GM21447 (cell line): ENCODE data around the gene RASGRF1.
A peak's percentile ranks its signal among the peaks of the same experiment; 100 is the strongest.

Experiments used
- ATAC-seq: cut with Tn5 transposase; IDR thresholded peaks from one replicate; pipeline ENCODE4 v1.9.1; 2021; ENCODE audit not compliant: unreplicated experiment

Gene RASGRF1

GRCh38 chr15:78989701-78990240 lies 100.8 kb downstream of the RASGRF1 start:
- no peak for ATAC-seq

GRCh38 chr15:78988361-78988911 lies 102.1 kb downstream of the RASGRF1 start:
- peak; percentile 71 for ATAC-seq

GRCh38 chr15:78987556-78988360 lies 102.8 kb downstream of the RASGRF1 start:
- ATAC-seq, result no peak

- no peak for ATAC-seq
Observed at GRCh38 chr15:78985859-78986475, 104.6 kb downstream of the RASGRF1 start.

- no peak for ATAC-seq
Observed at GRCh38 chr15:78984041-78984440, 106.5 kb downstream of the RASGRF1 start.

GRCh38 chr15:78983146-78983918 lies 107.2 kb downstream of the RASGRF1 start:
- no peak for ATAC-seq

GRCh38 chr15:78982736-78983135 lies 107.8 kb downstream of the RASGRF1 start:
- no peak for ATAC-seq

- ATAC-seq, result no peak
Observed at GRCh38 chr15:78981532-78982313, 108.9 kb downstream of the RASGRF1 start.

- no peak for ATAC-seq
Observed at GRCh38 chr15:78979456-78980320, 110.9 kb downstream of the RASGRF1 start.

GRCh38 chr15:78978601-78979179 lies 111.9 kb downstream of the RASGRF1 start:
- ATAC-seq, result no peak

- peak; percentile 27 for ATAC-seq
Observed at GRCh38 chr15:78977591-78978347, 112.8 kb downstream of the RASGRF1 start.

GRCh38 chr15:78977091-78977571 lies 113.4 kb downstream of the RASGRF1 start:
- peak; percentile 59 for ATAC-seq

GRCh38 chr15:78976691-78977090 lies 113.9 kb downstream of the RASGRF1 start:
- ATAC-seq, result peak; percentile 4

- no peak for ATAC-seq
Observed at GRCh38 chr15:78974272-78974918, 116.2 kb downstream of the RASGRF1 start.

GRCh38 chr15:78969687-78970349 lies 120.8 kb downstream of the RASGRF1 start:
- no peak for ATAC-seq

- no peak for ATAC-seq
Observed at GRCh38 chr15:78968539-78969271, 121.9 kb downstream of the RASGRF1 start.
